Naive thymus-derived CD8-positive, alpha-beta T cell (primary cell): ENCODE results near the gene HYAL2. TPM values are rescaled to one million over a fixed set of nuclear protein-coding genes. Genes with fewer than 3 reads are reported as not detected.

ENCODE experiments used
- ATAC-seq, 2 donors: fragments of 150-1000 bp; cut with Tn5 transposase in 1 of 2; sonication (Bioruptor Pico), chemical (Tn5 transposase) in 1 of 2; 1 replicate in 1 of 2; 2 replicates in 1 of 2; pipeline ENCODE4 v1.10.0; 2021; ENCODE audit warnings: mild to moderate bottlenecking in 2 of 2, moderate library complexity in 2 of 2
- POLR2A ChIA-PET: fragments of 350-600 bp; sonication (Branson Sonifier 250); formaldehyde crosslinking; loops from one replicate; lab custom pipeline; 2021; ENCODE audit warnings: antibody characterized with exemption; lab: Charles Lee
- DNase-seq, 10 donors: peaks; one replicate each; pipeline versions ENCODE4 v3.0.0 to v3.0.0-alpha.2; 2020 to 2022
- H3K27ac Mint-ChIP-seq, 10 donors: one replicate each; pipeline ENCODE4 v1.8.0; 2020 to 2022; ENCODE audit warnings: mild to moderate bottlenecking in 10 of 10, mixed read lengths in 10 of 10, moderate library complexity in 4 of 10, inconsistent platforms in 1 of 10
- H3K27me3 Mint-ChIP-seq, 5 donors: one replicate each; pipeline ENCODE4 v1.8.0; 2021 to 2022; ENCODE audit warnings: mixed read lengths in 5 of 5
- H3K36me3 Mint-ChIP-seq, 3 donors: one replicate each; pipeline ENCODE4 v1.8.0; 2020 to 2022; ENCODE audit warnings: mixed read lengths in 3 of 3, mild to moderate bottlenecking in 2 of 3, inconsistent platforms in 1 of 3
- H3K4me1 Mint-ChIP-seq, 4 donors: one replicate each; pipeline ENCODE4 v1.8.0; 2021 to 2022; ENCODE audit warnings: mixed read lengths in 4 of 4
- H3K4me3 Mint-ChIP-seq, 10 donors: one replicate each; pipeline ENCODE4 v1.8.0; 2020 to 2022; ENCODE audit warnings: mild to moderate bottlenecking in 10 of 10, mixed read lengths in 10 of 10, moderate library complexity in 6 of 10, inconsistent platforms in 1 of 10
- H3K9me3 Mint-ChIP-seq, 9 donors: one replicate each; pipeline ENCODE4 v1.8.0; 2020 to 2022; ENCODE audit warnings: mixed read lengths in 9 of 9, mild to moderate bottlenecking in 3 of 9, inconsistent platforms in 1 of 9, moderate library complexity in 1 of 9
- polyA plus RNA-seq, 3 donors: library from polyadenylated mRNA; unstranded; fragments of 300-500 nt; fragmentation: Illumina TruSeq; gene quantifications; one replicate each; pipeline ENCODE4 v1.2.3, GENCODE V29; 2021
- total RNA-seq, 8 experiments: library from RNA in 2 of 8; stranded (reverse) in 2 of 8; gene quantifications; one replicate each; pipeline ENCODE4 v1.2.3 and lab custom pipeline; 2021 to 2026

Gene HYAL2
- total and polyA plus RNA-seq, 5 experiments from 2014 or later: 1.8 to 6.1 (median 2.5) TPM

- ATAC-seq: peak in 1 of 2 donors; percentile 3
- POLR2A ChIA-PET: interaction anchor here (0.7 to 14.5 kb wide), 6 partner anchors 5 to 48 kb away, joined by 3 to 318 read pairs (median 54); partner anchors contain the start of genes CYB561D2, HYAL3, NAA80 and NPRL2
- Mint-ChIP-seq H3K4me1 (peaks cover 31 to 82% (median 74%) of the 10 kb centered on the region in 4 donors), H3K27ac (peak overlapping the region in 9 of 10 donors; percentile 21 to 99 (median 81)), H3K36me3 (peaks cover 0 to 20% (median 4%) of the 10 kb centered on the region in 3 donors), H3K27me3 (no peaks in the 10 kb centered on the region), H3K9me3 (no peaks in the 10 kb centered on the region), H3K4me3 (peak overlapping the region in 8 of 10 donors; percentile 8 to 96 (median 50))
- DNase-seq: peak; percentile 57 to 86 (median 70)
These were observed 24.8 kb upstream of the HYAL2 start for GRCh38 chr3:50347187-50347813.

GRCh38 chr3:50345586-50346234 is 23.2 kb upstream of the HYAL2 start, which contains the start of gene ZMYND10:
Gene ZMYND10 (minus strand): TSS chr3:50345732. CDS start chr3:50345579, 153 bp downstream.
- DNase-seq: peak; percentile 62 to 85 (median 72)
- Mint-ChIP-seq H3K4me3 (peak within 1 kb of the TSS; percentile 63 to 82 (median 72)), H3K27me3 (no peaks in the 10 kb centered on the region), H3K9me3 (no peaks in the 10 kb centered on the region), H3K27ac (peak within 1 kb of the TSS in 8 of 10 donors; percentile 26 to 87 (median 60)), H3K4me1 (peaks cover 27 to 80% (median 74%) of the 10 kb centered on the region in 4 donors), H3K36me3 (peaks cover 0 to 17% (median 4%) of the 10 kb centered on the region in 3 donors)
- ATAC-seq: peak; percentile 17 to 29
- POLR2A ChIA-PET: interaction anchor here (0.7 to 14.5 kb wide), 9 partner anchors 7 to 266 kb away, joined by 3 to 318 read pairs (median 4); partner anchors contain the start of genes CISH, CYB561D2, HYAL3 and NAA80

GRCh38 chr3:50345008-50345407 is 22.5 kb upstream of the HYAL2 start:
- DNase-seq (no peak), ATAC-seq (no peak)
- Mint-ChIP-seq H3K27ac (peak overlapping the region in 1 of 10 donors; percentile 21), H3K4me3 (peak overlapping the region in 7 of 10 donors; percentile 11 to 82 (median 63)), H3K9me3 (no peaks in the 10 kb centered on the region), H3K4me1 (peaks cover 20 to 76% (median 70%) of the 10 kb centered on the region in 4 donors), H3K27me3 (no peaks in the 10 kb centered on the region), H3K36me3 (peaks cover 0 to 17% (median 4%) of the 10 kb centered on the region in 3 donors)
- POLR2A ChIA-PET: interaction anchor here (0.6 to 14.5 kb wide), 9 partner anchors 7 to 398 kb away, joined by 3 to 318 read pairs (median 4); partner anchors contain the start of genes CISH, CYB561D2, HYAL3 and NAA80

- Mint-ChIP-seq H3K27ac (peak overlapping the region in 8 of 10 donors; percentile 41 to 96 (median 84)), H3K27me3 (no peaks in the 10 kb centered on the region), H3K36me3 (peaks cover 0 to 7% (median 2%) of the 10 kb centered on the region in 3 donors), H3K4me3 (peak overlapping the region in 2 of 10 donors; percentile 2 to 41), H3K9me3 (no peaks in the 10 kb centered on the region), H3K4me1 (peaks cover 24 to 76% (median 70%) of the 10 kb centered on the region in 4 donors)
- POLR2A ChIA-PET: interaction anchor here (0.8 to 14.5 kb wide), 6 partner anchors 8 to 107 kb away, joined by 3 to 318 read pairs (median 4); partner anchors contain the start of genes CYB561D2, GNAI2, NPRL2 and TMEM115
- DNase-seq (no peak), ATAC-seq (no peak)
These were observed 20.5 kb upstream of the HYAL2 start for GRCh38 chr3:50342813-50343633.

GRCh38 chr3:50341996-50342650 is 19.6 kb upstream of the HYAL2 start:
- Mint-ChIP-seq H3K36me3 (no peaks in the 10 kb centered on the region), H3K9me3 (no peaks in the 10 kb centered on the region), H3K27me3 (no peaks in the 10 kb centered on the region), H3K27ac (peak overlapping the region; percentile 74 to 96 (median 86)), H3K4me1 (peaks cover 27 to 76% (median 67%) of the 10 kb centered on the region in 4 donors), H3K4me3 (peak overlapping the region in 5 of 10 donors; percentile 14 to 86 (median 43))
- POLR2A ChIA-PET: interaction anchor here (0.8 to 14.5 kb wide), 8 partner anchors 10 to 227 kb away, joined by 3 to 318 read pairs (median 14); partner anchors contain the start of genes CYB561D2, HEMK1, HYAL2 and NPRL2
- DNase-seq (no peak), ATAC-seq (no peak)

GRCh38 chr3:50341537-50341936 is 19.0 kb upstream of the HYAL2 start:
- Mint-ChIP-seq H3K4me3 (peak overlapping the region; percentile 76 to 98 (median 88)), H3K36me3 (peaks cover 0 to 1% (median 0%) of the 10 kb centered on the region in 3 donors), H3K4me1 (peaks cover 28 to 79% (median 65%) of the 10 kb centered on the region in 4 donors), H3K27ac (peak overlapping the region; percentile 74 to 96 (median 90)), H3K27me3 (no peaks in the 10 kb centered on the region), H3K9me3 (no peaks in the 10 kb centered on the region)
- no peak for ATAC-seq
- peak in 1 of 10 donors; percentile 37 for DNase-seq
- POLR2A ChIA-PET: interaction anchor here (0.8 to 14.5 kb wide), 10 partner anchors 10 to 267 kb away, joined by 3 to 318 read pairs (median 14); partner anchors contain the start of genes CYB561D2, HEMK1, HYAL2 and HYAL3

GRCh38 chr3:50340448-50341329 is 18.1 kb upstream of the HYAL2 start, which contains the start of gene RASSF1:
Gene RASSF1 (minus strand): TSS chr3:50340836. CDS start chr3:50340805, 31 bp downstream.
- ATAC-seq (peak; percentile 14 to 19), DNase-seq (peak in 9 of 10 donors; percentile 38 to 78 (median 51))
- POLR2A ChIA-PET: interaction anchor here (0.5 to 14.5 kb wide), 15 partner anchors 9 to 1868 kb away, joined by 3 to 318 read pairs (median 6); partner anchors contain the start of genes CYB561D2, HEMK1, HYAL2 and HYAL3
- no peaks in the 10 kb centered on the region for H3K27me3 Mint-ChIP-seq
- H3K4me1 Mint-ChIP-seq: peaks cover 27 to 78% (median 66%) of the 10 kb centered on the region in 4 donors
- H3K27ac Mint-ChIP-seq: peak within 1 kb of the TSS; percentile 94 to 99 (median 96)
- H3K9me3 Mint-ChIP-seq: no peaks in the 10 kb centered on the region
- H3K36me3 Mint-ChIP-seq: peaks cover 0 to 3% (median 0%) of the 10 kb centered on the region in 3 donors
- H3K4me3 Mint-ChIP-seq: peak within 1 kb of the TSS; percentile 86 to 98 (median 94)

GRCh38 chr3:50340147-50340447 is 17.6 kb upstream of the HYAL2 start:
- Mint-ChIP-seq H3K36me3 (peaks cover 0 to 3% (median 0%) of the 10 kb centered on the region in 3 donors), H3K27ac (peak overlapping the region in 9 of 10 donors; percentile 94 to 99 (median 96)), H3K9me3 (no peaks in the 10 kb centered on the region), H3K4me3 (peak overlapping the region; percentile 86 to 98 (median 94)), H3K27me3 (no peaks in the 10 kb centered on the region), H3K4me1 (peaks cover 27 to 73% (median 67%) of the 10 kb centered on the region in 4 donors)
- ATAC-seq (no peak), DNase-seq (no peak)
- POLR2A ChIA-PET: interaction anchor here (1.0 to 14.5 kb wide), 12 partner anchors 9 to 1868 kb away, joined by 3 to 318 read pairs (median 10); partner anchors contain the start of genes CYB561D2, HEMK1, HYAL2 and HYAL3

- ATAC-seq (no peak), DNase-seq (no peak)
- Mint-ChIP-seq H3K27me3 (no peaks in the 10 kb centered on the region), H3K4me1 (peaks cover 27 to 72% (median 66%) of the 10 kb centered on the region in 4 donors), H3K36me3 (peaks cover 0 to 3% (median 0%) of the 10 kb centered on the region in 3 donors), H3K9me3 (no peaks in the 10 kb centered on the region), H3K27ac (peak overlapping the region; percentile 94 to 99 (median 96)), H3K4me3 (peak overlapping the region; percentile 86 to 98 (median 94))
- POLR2A ChIA-PET: interaction anchor here (1.7 to 14.5 kb wide), 8 partner anchors 8 to 47 kb away, joined by 6 to 318 read pairs (median 32); partner anchors contain the start of genes CYB561D2, HYAL2, HYAL3 and IFRD2
These were observed 17.1 kb upstream of the HYAL2 start for GRCh38 chr3:50339485-50340146.
